GM19395 (cell line): Measurements from ENCODE around the gene ISLR2.
"Not testable (repeated sequence)": the region's sequence is repeated elsewhere in the genome, so short reads cannot be mapped to it uniquely, and the experiment has no call there.

ENCODE experiments used
- ATAC-seq: cut with Tn5 transposase; IDR thresholded peaks from one replicate; pipeline ENCODE4 v1.9.1; 2021; ENCODE audit warnings: mild to moderate bottlenecking, moderate library complexity; ENCODE audit not compliant: unreplicated experiment

The ISLR2 gene, protein sequence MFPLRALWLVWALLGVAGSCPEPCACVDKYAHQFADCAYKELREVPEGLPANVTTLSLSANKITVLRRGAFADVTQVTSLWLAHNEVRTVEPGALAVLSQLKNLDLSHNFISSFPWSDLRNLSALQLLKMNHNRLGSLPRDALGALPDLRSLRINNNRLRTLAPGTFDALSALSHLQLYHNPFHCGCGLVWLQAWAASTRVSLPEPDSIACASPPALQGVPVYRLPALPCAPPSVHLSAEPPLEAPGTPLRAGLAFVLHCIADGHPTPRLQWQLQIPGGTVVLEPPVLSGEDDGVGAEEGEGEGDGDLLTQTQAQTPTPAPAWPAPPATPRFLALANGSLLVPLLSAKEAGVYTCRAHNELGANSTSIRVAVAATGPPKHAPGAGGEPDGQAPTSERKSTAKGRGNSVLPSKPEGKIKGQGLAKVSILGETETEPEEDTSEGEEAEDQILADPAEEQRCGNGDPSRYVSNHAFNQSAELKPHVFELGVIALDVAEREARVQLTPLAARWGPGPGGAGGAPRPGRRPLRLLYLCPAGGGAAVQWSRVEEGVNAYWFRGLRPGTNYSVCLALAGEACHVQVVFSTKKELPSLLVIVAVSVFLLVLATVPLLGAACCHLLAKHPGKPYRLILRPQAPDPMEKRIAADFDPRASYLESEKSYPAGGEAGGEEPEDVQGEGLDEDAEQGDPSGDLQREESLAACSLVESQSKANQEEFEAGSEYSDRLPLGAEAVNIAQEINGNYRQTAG

DNA sequence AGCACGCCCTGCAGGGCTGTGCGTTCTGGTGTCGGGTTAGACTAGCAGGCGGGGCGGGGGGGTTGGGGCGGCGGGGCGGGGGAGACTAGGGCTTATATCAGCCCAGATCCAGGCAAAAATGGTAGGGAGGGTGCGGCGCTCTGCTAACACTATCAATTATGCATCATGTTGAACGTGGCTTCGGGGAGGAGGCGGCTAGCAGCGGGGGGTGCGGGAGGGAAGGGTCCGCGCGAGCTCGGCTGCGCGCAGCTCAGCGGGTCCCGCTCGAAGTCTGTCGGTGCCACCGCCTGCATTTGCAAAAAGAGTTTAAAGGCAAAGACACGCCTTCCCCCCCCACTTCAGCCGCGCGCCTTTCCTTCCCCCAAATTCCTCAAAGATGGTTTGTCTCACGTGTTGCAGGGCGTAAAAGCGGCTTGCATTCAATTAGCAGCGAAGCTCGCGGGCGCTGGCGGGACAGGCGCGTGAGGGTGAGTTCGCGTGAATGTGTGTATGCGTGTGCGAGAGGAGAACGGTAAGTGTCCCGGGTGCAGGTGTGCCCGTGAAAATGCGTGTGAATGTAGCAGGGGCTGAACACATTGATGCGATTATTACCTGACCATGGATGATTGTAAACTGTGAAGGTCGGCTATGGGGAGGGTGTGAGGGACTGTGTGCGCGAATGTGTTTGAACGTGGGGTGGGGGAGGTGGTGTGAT lies at the start of gene ISLR2:
Gene ISLR2 (plus strand): TSS at position 432 of the 694 bp plus-strand sequence. CDS start 2,169 bp downstream, outside the sequence.
- no peak for ATAC-seq

DNA sequence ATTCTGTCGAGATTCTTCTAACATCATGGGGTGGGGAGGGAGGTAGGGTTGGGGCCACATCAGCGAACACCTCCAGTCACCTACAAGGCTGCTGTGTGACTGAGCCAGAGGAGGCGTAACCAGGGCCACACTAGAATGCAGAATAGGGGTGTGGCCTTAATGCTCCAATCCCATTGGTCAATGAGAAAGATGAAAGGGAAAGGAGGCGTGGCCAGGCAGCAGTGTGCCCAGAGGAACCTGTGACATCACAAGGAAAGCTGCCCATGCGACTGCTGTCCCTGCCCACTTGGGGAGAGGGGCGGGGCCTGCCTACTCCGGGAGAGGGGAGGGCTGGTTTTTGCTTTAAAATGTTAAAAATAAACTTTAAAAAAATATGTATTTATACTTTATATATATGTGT lies 47.9 kb upstream of the ISLR2 start, which contains the start of gene GOLGA6A:
Gene GOLGA6A (minus strand): TSS at position 101 of the 400 bp plus-strand sequence. CDS start 41 bp downstream, at position 60.
- not testable (repeated sequence) for ATAC-seq

DNA sequence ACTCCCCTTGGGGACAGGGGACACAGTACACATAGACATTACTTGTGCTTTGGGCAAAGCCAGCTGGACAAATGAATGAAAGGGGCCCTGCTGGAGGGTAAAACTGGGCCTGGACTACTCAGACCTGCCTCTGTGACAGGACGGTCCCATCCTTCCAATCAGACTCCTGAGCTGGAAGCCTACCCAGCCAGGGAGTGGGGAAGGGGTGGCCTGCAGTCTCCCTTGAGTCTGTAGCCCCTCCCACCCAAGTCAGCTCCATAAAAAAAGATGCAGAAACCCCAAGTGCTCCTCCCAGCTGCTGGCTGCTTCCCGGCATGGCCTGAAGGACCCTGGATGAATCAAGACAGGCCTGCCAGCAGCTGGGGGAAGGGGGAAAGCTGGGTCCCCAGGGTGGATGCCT lies 35.8 kb upstream of the ISLR2 start:
- not testable (repeated sequence) for ATAC-seq

DNA sequence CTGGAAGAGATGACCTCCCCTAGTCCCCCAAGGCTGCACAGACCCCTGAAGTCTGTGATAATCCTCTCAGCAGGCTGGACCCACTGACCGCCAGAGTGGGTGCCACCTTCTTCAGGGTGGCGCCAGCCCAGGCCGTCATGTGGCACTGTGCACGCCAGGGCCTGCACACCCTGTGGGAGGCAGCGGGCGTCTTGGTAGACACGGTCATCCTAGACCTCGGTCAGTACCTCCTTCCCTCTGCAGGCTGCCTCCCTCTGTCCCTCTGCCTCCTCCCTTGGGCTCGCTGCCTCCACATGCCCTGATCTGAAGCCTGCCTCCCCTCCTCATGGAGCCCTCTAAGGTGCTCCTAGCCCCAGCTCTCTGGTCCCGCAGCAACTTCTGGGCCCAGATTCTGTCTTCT lies 34.8 kb upstream of the ISLR2 start:
- ATAC-seq: not testable (repeated sequence)

DNA sequence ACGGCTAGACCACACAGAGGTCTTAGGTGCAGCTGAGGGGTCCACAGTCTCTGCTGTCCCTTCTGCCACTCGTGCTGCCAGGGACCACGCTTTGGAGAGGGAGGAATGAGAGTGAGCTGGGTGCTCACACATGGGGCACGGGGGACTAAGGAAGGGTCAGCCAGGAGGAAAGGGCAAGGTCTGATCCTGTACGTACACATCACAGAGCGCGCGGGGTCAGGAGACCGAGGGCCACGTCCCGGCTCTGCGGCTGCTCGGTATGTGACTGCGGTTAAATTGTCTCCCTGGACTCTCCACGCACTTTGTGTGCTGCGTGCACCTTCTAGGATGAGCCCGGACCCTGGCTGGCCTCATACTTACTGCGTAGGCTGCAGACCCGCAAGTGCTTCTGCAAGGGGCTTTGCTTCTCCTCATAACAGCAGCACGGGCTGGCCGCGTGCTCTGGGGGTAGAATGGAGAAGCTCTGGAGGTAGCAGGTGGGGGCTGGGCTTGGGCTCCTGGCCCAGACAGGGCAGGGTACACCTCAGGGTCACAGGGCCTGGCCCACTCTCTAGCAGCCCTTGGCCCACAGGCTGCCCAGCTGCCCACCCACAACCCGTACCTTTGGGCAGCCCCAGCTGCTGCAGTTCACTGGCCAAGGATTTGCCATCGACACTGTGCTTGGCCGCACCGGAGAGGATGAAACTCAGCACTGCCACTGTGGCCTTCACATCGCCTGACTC lies 33.5 kb upstream of the ISLR2 start:
- ATAC-seq: not testable (repeated sequence)

DNA sequence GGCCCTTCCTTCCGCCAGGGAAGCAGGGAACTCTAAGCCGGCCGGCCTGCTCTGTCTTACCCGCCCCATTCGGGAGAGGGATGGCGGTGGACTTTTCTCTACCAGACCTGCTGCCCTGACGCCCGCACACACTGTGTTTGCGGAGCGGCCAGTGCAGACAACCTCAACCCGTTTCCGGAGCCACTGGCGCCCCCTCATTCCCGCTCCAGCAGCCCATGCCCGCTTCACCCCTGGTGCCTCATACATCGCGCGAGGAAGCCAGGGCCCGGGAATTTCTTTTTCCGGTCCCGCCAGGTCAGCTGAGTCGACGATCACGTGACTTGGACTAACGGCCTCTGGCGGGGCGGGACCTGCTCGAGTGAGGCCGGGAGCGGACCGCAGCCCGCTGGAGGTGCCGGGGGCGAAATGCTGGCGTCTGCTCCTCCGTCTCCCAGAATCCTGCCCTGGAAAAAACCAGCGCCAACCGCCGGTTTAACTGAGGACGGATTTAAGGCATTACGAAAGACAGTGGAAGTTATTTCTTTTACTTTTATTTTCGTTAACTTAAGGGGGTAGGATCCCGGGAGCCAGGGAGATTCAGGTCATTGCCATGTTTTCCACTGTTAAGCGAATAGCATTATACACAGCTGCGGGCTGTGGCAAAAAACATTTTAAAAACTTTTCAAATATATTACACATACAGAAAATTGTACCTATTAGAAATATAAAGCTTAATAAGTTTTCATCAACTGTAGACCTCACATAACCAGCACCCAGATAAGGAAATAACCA lies 30.2 kb upstream of the ISLR2 start:
- ATAC-seq: peak; percentile 84

DNA sequence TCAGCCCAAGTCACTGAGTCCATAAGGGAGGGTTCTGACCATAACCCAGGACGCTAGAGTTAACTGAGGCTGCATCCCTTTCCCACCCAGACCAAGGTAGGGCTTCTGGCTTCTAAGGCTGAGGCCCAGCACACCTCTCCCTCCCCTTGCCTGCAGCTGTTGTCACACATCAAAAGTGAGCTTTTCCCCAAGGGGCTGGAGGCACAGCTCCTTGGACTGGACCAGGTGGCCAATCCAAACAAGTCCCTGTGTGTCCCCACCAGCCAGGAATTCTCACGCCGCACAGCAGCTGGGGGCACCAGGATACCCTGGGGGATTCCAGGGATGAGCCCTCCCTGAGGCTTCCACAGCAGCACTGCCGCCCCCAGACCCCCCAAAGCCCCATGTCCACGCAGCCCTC lies 22.3 kb upstream of the ISLR2 start:
- ATAC-seq: no peak

DNA sequence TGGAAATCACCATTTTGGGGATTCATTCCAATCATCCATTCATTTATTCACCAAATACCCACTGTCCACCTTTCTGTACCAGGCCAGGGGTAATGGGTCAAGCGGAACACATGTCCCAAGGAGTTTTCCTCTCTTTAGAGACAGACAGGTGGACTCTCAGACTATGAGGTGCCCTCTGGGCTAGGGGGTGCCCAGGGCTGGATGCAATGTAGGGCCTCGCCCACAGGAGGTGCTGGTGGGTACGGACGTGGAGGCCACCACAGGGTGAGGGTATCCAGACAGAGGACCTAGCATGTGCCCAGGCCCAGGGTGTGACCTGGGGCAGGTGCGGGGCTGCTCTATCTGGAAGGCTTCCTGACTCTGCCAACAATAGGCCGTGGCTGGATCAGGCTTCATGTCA lies 21.8 kb upstream of the ISLR2 start:
- not testable (repeated sequence) for ATAC-seq

DNA sequence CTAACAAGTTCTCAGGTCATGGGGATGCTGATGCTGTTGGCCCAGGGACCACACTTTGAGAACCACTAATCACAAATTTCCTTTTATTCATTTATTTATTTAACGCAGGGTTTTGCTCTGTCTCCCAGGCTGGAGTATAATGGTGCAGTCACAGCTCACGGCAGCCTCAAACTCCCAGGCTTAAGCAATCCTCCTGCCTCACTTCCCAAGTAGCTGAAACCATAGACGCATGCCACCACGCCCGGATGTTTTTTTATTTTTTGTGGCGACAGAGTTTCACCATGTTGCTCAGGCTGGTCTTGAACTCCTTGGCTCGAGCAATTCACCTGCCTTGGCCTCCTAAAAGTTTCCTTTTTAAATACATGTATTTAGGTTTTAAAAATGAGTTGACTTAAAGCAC lies 20.7 kb upstream of the ISLR2 start:
- no peak for ATAC-seq

DNA sequence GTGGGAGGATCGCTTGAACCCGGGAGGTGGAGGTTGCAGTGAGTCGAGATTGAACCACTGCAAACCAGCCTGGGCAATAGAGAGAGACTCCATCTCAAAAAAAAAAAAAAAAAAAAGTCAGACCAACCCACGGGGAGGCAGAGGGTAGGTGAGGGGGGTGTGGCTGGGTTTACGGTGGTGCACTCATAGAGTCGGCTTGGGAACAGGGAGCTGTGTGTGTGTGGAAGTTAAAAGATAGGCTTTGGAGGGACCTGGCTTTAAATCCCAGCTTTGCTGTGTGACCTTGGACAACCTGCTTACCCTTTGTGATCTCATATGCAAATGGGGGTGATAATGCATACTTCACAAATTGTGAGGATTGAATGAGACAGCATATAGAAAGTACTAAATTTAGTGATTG lies 10.0 kb upstream of the ISLR2 start:
- no peak for ATAC-seq

DNA sequence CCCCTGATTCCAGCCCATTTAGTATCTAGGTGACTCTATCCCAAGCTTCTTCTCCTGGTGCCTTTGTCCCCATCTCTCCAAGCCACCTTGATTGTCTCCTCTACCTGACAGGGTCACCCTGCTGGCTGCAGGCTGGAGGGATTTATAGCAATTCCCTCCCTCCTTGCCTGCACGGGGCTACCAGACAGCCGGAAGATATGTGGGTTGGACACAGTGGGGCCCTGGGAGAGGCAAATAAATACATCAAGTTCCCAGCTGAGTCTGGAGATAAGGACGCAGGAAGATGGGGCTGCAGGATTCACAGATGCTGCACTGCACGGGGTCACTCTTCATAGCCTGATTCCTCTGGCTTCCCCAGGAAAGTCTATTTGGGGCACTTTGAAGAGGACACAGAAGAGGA lies 9.3 kb upstream of the ISLR2 start:
- no peak for ATAC-seq

DNA sequence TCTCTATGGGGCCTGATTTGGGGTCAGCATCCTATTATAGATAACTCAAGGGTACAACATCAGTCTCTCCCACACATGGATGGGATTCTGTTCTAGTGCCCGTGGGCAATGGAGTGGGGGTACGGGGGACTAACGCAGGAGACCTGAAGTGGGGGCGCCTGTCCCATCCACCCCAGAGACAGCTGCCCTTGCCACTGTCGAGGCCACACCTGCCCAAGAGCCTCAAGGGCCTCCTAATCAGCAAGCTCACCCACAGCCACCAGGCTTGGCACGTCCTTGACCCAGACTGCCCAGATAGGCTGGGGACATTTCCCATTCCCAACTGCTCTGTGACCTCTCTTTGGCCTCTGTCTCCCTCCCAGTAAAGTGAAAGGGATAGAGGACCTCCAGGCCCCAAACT lies 8.5 kb upstream of the ISLR2 start:
- no peak for ATAC-seq

DNA sequence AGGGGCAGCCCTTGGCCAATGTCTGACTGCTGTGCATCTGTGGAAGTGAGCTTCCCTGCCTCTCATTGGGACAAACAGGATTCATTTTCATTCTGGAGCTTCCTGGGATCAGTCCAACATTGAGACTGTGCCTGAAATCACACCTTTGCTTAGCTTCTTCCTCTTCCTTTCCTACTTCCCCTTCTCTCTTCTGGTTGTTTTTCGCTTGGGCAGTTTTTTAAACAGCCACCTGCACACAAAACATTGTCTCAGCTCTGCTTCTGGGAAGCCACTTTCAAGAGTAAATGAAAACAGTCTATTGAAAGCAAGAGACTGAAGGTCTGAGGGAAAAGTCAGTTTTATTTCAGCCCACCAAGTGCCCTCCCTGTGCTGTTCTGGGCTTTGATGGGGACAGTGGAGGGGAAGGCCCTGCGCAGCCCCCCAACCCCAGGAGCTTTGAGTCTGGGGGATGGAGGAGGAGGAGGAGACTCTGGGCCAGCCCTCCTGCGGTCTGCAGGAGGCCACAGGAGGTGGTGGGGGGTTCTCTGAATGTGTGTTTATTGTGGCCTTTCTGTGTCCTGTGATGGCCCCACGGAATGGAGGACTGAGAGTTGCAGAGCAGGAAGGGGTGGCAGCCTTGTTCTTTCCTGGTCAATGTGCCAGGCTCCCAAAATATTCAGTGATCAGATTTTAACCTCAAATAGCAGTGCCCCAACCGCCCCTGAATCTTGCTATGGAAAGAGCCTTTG lies 7.8 kb upstream of the ISLR2 start:
- ATAC-seq: peak; percentile 65

DNA sequence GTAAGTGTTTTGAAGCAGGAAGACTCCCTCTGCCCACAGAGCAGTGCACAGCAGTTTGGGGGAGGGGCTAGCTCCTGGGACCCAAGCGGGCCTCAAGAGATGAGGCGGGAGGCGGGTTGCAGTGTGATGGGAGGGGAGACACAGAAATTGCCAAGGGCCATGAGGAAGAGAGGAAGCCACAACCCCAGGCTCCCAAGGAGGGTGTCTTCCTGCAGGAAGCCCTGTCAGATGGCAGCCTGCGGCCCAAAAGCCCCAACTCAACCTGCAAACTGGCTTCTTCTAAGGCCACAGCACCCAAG lies 7.3 kb upstream of the ISLR2 start:
- ATAC-seq: no peak

DNA sequence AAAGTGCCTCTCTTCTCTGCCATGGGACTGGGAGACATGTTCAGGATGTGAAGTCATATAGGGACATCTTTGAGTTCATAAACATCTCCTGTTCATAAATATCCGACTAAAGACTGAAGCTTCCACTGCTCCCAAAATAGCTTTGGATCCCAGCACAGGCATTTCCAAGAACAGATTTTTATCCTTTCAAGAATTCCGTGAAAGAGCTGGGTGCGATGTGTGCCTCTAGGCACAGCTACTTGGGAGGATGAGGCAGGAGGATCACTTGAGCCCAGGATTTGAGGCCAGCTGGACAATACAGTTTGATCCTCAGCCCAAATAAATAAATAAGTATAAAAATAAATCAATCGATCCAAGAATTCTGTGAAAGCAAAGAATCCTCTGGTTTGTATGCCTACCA lies 6.7 kb upstream of the ISLR2 start:
- ATAC-seq: no peak

DNA sequence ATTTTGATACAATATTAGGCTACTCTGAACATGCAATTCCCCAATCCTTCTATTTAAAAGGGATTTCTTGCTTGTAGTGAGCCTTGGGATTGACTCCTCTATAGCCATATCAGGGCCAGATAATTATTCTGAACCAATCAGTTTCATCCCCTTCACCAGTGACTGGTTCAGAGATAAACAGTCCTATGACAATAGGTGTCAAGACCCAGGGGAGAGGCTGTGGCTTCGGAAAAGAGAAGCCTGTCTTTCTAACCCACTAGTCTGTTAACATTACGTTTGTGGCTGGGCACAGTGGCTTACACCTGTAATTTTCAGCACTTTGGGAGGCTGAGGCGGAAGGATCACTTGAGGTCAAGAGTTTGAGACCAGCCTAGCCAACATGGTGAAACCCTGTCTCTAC lies 6.2 kb upstream of the ISLR2 start:
- ATAC-seq: no peak

DNA sequence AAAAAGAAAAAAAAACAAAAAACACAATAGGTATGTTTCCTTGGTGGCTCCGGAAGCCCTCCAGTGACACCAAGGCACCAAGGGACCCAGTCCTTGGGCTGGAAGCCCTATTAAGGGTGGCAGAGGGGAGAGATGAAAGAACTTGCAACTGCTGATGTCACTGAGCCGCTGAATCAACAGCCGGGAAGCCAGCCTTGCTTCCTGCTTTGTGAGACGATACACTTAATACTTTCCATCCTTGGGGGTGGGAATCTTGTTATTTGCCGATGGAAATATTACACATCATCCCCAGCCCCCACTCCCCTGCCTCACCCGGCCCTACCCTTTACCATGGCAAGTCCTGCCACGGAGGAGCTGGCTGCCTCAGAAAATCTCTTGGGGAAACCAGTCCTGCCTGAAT lies 5.6 kb upstream of the ISLR2 start:
- ATAC-seq: no peak

DNA sequence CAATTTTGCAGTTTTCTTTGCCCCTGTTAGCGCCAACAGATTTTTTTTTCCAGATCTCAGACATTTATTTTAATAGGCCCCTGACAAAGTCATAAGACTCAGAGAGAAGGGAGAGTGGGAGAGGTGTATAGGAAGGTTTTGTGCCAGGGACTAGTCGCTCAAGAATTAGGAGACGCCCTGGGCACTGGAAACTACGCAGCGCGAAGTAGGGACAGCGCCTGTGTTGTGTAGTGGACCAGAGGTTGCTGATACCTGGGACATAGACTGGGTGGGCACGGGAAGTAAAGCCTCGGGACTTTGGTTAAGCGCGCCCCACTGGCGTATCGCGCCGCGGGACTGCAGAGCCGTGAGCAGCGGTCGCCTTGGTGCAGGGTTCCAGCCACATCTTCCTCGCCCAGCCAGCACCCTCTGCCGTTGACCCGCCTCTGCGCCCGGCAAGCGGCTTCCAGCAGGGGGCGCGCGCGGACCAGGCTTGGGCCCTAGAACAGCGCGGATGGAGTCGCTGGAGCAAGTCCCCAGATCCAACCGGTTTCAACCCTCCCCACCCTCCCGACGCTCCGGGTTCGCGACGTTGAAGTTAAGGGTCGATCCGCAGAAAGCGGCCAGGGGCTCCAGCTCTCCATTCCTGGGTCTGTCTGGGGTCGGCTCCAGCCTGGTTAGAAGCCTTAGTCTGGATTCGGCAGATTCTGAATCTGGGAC lies 3.0 kb upstream of the ISLR2 start:
- no peak for ATAC-seq
